Ramos (cell line): ENCODE measurements around the gene TMEM107.

Source experiments
- in situ Hi-C: fragments of 300-500 bp; cut with MboI; formaldehyde crosslinking; loops from one replicate; pipeline ENCODE4 v1.14.3; 2022; ENCODE audit warnings: low sequenced_read_pairs; ENCODE audit not compliant: unreplicated experiment

TMEM107 gene

GRCh38 chr17:8140065-8141029 lies 35.8 kb downstream of the TMEM107 start:
- in situ Hi-C loops: no loop called here

DNA sequence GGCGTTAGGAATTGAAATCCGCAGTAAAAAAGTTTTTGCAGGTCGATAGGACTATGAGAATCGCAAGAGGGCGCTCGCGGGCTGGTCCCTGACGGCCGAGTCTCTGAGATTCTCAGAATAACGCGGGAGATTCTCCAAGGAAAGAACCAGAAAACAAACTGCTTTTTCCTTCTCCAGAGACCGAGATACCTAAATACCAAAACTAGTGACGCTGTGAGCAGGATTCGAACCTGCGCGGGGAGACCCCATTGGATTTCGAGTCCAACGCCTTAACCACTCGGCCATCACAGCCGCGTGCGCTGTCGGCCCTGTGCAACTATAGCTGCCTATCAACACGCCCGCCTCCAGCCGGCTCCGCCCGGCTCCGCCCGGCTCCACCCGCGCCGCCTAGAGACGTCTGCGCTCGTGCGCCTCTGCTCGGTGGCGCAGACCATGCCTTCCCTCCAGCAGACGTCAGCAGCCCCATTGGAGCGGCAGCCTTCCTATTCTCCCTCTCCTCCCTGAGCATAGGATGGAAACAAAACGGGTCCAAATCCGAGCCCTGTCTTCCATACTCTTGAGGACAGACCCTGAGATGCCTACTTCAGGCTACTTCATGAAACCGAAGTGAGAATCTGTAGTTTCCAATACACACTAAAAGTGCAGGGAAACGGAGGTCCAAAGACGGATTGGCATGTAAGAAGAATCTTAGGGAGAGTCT lies 37.4 kb downstream of the TMEM107 start:
- in situ Hi-C loops: no loop called here

DNA sequence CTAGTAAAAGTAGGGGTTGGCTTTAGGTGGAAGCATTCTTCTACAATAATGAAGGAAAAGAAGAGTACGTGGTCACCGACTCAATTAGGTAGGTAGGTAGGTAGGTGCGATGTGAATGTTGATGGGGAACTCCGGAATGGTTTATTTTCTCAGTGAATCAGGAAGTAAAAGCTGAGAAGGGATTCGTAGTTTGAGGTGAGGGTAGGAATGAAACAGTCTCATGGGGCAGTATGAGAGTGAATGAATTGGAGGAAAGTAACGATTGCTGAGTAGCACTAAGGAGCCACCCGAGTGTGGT lies 37.9 kb downstream of the TMEM107 start:
- in situ Hi-C loops: no loop called here

DNA sequence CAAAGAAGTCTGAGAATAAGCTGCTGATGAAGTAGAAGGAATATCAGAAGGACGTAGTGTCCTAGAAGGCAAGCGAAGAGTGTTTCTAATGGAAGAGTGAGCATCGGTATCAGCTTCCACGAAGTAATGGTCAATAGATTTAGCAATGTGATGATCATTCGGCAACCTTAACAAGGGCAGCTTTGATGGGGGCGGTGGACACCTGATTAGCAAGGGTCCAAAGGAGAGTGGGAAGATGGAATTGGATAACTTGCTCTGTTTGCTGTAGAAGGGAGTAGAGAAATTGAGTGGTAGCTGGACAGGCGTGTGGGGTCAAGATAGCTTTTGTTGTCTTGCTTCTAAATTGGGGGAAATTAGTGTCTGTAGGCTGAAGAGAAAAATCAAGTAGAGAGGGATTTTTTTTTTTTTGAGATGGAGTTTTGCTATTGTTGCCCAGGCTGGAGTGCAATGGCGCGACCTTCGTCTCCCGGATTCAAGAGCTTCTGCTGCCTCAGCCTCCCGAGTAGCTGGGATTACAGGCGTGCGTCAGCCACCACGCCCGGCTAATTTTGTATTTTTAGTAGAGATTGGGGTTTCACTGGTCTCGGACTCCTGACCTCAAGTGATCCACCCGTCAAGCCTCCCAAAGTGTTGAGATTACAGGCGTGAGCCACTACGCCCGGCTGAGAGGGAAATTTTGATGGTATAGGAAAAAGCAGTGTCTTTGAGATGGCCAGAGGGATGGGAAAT lies 38.4 kb downstream of the TMEM107 start:
- in situ Hi-C loops: no loop called here

- in situ Hi-C loops: no loop called here
These were observed 42.2 kb downstream of the TMEM107 start for GRCh38 chr17:8133941-8134340.

GRCh38 chr17:8133399-8133798 lies 42.8 kb downstream of the TMEM107 start:
- in situ Hi-C loops: no loop called here

GRCh38 chr17:8131844-8132441 lies 44.2 kb downstream of the TMEM107 start:
- in situ Hi-C loops: no loop called here

DNA sequence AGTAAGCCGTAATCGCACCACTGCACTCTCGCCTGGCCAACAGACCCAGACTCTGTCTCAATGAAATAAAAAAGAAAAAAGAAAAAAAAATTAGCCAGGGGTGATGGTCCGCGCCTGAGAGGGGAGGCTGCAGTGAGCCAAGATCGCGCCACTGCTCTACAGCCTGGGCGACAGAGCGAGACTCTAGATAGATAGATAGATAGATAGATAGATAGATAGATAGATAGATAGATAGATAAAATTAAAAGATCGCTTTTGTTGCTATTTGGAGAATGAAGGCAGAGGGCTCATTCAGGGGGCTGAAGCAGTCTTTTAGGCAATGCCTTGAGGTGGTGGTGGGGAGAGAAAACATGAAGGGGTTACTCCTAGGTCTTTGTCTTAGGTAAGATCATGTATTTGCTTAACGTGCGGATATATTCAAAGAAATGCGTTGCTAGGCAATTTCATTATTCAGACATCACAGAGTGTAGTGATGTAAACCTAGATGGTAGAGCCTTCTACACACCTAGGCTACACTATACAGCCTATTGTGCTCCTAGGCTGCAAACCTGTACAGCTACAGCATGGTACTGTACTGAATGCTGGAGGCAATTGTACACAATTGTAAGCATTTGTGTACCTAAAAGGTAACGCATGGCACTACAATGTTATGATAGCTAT lies 47.9 kb downstream of the TMEM107 start:
- in situ Hi-C loops: loop anchor here (5.0 kb wide), 1 partner anchor 59 kb away; no protein-coding TSS in a partner anchor

GRCh38 chr17:8126491-8127066 lies 49.6 kb downstream of the TMEM107 start:
- in situ Hi-C loops: loop anchor here (5.0 kb wide), 1 partner anchor 61 kb away; no protein-coding TSS in a partner anchor

- in situ Hi-C loops: loop anchor here (5.0 kb wide), 1 partner anchor 61 kb away; no protein-coding TSS in a partner anchor
These were observed 50.2 kb downstream of the TMEM107 start for GRCh38 chr17:8125947-8126490.

DNA sequence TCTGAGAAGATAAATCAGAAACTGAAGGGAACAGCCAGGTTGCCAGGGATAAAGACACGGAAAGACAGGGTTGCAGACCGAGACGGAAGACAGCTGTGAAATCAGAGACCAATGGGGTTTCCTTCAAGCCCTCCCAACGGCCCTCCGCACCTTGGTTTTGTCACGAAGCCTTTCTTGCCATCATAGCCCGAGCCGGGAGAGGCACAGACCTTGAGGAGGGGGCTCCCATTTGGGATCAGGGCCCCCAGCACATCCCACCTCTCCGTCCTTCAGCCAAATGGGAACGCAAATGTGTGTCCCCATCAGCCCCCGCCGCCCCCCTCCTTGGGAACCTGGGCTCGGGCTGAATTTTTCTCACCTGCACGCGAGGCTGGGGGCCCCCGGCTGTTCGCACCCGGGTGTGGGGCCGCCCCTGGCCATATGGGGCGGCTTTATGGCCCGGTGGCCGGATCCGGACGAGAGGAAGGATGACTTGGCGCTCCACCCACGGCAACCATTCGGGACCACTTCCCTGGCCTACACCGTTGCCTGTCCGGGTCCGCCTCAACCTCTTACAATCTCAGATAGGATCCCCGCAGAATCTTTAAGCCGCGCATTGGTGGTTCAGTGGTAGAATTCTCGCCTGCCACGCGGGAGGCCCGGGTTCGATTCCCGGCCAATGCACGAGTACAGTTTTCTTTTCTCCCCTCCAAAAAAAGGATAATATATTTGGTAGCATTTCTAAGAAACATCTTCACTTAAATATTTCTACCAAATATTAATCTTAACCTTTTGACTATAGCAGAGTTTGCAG lies 50.8 kb downstream of the TMEM107 start:
- in situ Hi-C loops: loop anchor here (5.0 kb wide), 1 partner anchor 62 kb away; no protein-coding TSS in a partner anchor

DNA sequence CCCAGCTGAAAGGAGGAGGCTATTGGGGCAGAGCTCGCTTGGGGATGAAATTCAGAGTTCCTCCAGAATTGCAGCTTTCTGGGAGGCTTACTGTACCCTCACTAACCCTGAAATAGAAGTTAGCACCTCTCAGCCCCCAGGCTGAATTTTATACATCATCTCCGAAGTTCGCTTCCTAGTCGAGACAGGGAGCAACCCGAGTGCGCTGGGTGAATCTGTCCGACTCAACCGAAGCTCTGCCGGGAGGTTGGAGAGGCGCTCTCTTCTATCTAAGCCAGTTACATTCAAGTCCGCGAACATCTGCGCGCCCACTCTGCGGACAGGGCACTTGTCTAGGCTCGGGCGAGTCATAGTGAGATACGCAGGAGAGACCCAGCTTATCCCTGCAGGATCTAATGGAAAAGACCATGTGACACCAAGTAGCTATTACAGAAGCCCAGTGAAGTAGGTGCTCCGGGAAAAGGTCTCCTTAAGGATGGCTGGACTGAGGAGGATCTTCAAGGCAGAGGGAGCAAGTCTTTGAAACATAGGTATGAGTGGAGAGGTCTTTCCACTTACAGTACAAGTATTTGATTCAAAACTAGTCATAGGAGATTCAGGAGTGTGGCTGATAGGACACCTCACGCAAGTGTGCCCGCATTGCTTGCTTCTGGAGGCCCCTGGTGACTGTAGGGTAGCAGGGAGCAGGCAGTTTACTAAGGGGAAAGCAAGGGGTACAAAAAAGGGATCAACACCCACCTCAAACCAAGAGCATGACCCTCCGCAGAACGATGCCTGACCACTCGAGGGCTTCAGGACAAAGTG lies 51.6 kb downstream of the TMEM107 start:
- in situ Hi-C loops: loop anchor here (5.0 kb wide), 1 partner anchor 63 kb away; no protein-coding TSS in a partner anchor

DNA sequence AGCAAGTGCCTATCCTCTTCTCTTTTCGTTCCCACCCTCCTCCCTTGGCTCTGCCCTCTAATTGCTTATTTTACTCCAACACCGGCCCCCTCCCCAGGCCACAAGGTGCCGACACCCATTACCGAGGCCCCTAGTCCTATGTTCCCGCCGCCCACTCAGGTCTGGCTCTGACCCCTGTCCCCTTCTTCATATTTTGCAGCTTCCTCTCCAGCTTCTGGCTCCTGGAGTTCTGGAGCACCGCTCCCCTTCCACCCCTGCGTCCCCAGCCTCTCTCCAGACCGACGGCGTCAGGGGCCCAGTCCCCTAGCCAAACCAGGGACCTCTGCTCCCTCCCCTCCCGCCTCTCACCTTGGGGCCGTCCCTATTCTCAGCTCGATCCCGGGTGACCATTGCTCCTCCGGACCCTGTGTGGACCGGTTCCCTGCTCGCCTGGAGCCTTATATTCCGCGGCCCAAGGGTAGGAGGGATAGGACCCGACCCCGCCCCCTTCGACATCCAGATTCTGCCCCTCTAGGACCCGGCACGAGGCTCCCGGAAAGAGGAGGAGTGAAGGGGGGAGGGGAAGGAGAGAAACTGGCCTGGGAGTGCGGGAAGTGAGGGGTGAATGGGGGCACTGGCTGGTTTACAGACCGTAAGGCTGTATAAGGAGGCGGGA lies 52.4 kb downstream of the TMEM107 start, which contains the start of gene HES7:
HES7 (minus strand) TSS at position 412 of the 655 bp plus-strand sequence; CDS start at position 390, 22 bp downstream.
- in situ Hi-C loops: no loop called here

DNA sequence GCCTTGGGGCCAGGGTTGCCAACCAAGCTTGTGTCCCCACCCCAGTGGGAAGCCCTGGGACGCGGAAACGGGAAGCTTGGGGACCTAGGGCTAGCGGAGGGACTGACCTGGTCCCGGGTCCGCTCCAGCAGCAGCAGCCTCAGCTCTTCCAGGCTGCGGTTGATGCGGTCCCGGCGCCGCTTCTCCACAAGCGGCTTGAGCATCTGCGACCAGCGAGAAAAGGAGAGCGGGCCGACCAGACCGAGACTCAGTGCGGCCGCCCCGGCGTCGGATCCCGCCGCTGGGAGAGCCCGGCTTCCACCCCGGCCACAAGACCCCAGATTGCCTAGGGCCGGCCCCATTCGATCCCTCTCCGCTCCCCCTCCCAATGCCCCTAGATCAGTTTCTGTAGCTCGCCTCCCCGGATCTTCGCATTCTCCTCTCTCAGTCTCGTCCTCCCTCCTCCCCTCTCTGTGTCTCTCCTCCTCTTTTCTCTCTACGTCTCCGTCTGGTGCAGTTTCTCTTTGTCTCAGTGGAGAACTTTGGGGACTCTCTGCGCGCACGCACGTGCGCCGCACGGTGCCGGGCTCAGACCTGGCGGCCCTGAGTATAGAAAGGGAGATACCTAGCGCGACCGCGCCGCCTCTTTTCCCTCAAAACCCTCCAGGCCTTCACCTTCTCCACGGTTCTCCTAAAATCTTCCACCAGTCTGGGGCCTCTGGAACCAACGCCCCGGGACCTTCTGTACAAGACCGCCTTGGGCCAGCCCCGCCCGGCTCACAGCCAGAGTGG lies 53.1 kb downstream of the TMEM107 start:
- in situ Hi-C loops: no loop called here
